COLO668 (cell line): ENCODE results near the gene ZDHHC16.
"Not testable (repeated sequence)": the region's sequence is repeated elsewhere in the genome, so short reads cannot be mapped to it uniquely, and the experiment has no call there.

Experiments
- DNase-seq: peaks from one replicate; lab custom pipeline; 2025; ENCODE audit not compliant: unreplicated experiment; lab: John Stamatoyannopoulos, UW

The ZDHHC16 gene

GRCh38 chr10:97434055-97434454, 11.9 kb upstream of the ZDHHC16 start:
- no peak for DNase-seq

- no peak for DNase-seq
These were observed 11.4 kb upstream of the ZDHHC16 start for GRCh38 chr10:97434557-97434956.

- DNase-seq, result no peak
These were observed 10.8 kb upstream of the ZDHHC16 start for GRCh38 chr10:97435211-97435610.

DNA sequence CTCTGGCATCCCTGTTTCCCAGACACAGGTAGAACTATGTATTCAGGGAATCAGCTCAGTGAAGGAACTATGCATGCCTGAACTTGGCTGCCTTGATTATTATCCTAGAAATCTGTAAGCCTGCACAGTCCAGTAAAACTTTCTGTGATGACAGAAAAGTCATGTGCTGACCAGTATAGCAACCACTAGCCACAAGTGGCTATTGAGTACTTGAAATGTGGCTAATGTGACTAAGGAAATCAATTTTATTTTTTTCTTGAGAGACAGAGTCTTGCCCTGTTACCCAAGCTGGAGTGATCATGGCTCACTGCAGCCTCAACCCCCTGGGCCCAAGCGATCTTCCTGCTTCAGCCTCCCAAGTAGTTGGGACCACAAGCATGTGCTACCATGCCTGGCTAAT, 3.7 kb upstream of the ZDHHC16 start:
- no peak for DNase-seq

DNA sequence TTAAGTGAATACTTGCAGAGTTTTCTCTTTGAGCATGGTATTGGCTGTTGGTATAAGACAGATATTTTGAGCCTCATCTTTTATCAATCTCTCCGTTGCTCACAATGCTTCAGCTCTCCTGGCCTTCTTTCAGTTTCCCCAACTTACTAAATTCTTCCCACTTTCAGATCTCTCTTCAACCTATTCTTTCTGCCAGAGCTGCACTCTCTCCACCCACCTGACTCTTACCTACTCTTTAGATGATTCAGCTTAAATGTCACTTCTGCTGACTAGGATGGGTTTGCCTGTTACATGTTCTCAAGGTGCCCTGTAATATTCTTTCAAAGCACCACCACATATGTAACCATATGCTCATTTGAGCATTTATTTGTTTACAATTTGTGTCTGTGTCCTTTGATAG, 1.8 kb upstream of the ZDHHC16 start:
- no peak for DNase-seq

DNA sequence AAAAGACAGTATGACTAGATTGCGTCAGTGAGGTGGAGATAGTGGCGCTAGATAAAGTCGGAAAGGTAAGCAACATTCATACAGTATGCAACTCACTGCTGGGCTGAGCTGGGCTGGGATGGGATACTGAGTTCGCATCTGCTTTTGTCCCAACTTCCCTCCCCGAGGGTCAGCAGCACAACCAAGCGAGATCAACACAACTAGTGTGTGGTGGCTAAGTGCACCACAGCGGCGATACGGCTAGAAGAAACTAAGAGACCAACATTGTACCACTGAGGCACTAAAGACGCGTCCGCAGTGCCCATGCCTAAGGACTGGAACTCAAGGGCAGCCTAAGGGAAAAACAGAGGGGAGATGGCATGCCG, 636 bp upstream of the ZDHHC16 start:
- DNase-seq, result no peak

DNA sequence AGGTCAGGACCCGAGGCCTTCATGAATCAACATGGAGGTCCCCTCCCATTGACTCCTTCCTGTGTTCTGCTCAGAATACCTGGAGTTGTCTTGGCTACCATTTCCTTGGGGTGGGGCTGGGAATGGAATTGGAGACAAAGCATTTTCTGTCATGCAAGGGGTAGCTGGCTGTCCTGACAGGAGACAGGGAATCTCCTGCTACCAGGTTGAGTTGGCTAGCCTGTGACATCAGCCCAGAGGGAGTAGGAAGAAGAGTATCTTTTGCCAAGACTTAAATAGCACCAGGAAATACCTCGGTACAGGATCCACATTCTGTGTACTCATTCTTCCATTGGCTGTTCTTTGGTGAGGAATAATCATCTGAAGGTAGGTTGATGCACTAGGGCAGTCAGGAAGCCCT, 4.9 kb downstream of the ZDHHC16 start:
- DNase-seq, result no peak

GRCh38 chr10:97451605-97452004, 5.6 kb downstream of the ZDHHC16 start:
- DNase-seq, result no peak

DNA sequence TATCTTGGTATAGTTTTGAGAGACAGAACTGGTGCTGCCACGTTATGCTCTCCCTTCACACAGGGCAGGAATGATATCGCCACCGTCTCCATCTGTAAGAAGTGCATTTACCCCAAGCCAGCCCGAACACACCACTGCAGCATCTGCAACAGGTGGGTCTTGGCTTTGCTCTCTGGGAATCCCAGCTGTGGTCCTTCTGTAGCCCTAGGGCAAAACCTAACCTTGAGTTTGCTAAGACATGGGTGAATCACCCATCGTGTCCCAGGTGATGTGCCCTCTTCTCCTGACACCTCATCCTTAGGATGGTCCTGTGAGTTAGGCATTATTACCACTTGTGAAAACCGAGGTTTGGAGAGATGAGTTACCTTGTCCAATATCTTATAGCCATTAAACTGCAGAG, 6.4 kb downstream of the ZDHHC16 start:
- no peak for DNase-seq

- DNase-seq, result no peak
These were observed 8.5 kb downstream of the ZDHHC16 start for GRCh38 chr10:97454330-97455036.

DNA sequence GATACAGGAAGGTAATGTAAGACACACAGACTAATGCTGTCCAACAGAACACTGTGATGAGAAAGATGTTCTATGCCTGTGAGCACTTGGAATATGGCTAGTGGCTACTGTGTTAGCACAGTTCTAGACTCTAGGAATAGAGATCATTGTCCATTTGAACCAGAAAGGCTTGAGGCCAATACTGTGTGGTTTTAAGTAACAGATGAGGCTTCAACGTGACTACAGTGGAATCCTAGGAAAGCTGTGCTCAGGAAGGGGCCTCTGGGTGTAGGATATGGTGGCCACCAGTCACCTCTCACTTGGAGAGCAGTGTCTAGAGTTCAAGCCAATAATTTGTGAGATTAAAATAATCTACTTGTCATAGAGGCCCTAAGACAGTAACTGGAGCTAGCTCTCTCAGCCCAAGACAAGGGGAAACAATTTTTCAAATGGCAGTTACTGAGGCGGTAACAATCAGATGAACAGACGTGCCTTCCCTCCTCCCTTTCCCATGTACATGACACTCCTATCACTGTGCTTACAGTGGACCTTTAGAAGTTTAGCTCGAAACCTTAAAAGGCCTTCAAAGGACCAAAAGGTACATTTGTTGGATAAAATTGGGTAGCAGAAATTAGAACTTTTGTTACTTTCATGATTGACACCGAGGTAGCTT, 10.2 kb downstream of the ZDHHC16 start:
- DNase-seq, result no peak

DNA sequence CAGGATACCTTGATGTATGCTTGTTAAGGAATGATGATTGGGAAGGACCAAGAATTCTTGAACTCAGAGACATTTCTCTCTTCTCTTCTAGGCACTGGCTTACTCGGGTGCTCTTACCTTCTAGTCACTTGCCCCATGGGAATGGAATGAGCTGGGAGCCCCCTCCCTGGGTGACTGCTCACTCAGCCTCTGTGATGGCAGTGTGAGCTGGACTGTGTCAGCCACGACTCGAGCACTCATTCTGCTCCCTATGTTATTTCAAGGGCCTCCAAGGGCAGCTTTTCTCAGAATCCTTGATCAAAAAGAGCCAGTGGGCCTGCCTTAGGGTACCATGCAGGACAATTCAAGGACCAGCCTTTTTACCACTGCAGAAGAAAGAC, 10.7 kb downstream of the ZDHHC16 start:
- DNase-seq, result no peak

DNA sequence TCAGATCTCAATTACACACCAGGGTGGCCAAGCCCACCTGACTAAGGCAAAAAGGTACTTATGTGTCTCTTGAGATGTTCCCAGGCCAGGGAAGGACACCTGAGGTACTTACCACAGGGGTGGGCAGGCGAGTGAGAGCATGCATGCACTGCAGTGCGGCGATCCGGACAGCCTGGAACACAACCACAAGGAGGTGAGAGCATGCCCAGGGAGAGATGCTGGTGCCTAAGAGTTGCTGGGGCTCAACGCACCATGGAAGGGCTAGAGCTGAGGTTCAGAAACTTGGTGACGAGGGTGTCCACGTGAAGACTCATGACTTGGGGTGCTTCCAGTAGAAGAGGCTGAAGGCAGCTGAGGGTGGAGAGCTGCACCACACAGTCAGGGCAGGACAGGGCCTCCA, 13.1 kb downstream of the ZDHHC16 start:
- no peak for DNase-seq

GRCh38 chr10:97459933-97460332, 14.0 kb downstream of the ZDHHC16 start:
- DNase-seq, result no peak

DNA sequence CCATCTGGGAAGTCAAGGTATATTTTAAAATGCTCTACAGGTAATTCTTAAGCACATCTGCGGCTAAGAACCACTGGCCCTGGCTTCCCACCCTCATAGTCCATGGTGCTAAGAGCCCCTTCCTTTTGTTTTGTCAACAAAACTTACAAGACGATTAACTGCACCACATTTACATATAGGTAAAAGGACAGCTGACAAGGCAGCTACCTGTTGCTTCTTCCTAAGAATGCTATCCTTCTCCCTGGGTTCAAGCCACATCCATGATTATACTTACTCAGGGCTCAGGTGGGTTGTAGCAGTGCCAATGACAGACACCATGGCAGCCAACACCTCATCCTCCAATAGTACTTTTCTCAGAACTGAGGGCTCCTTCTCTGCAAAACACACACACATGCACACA, 16.3 kb downstream of the ZDHHC16 start:
- DNase-seq, result no peak

DNA sequence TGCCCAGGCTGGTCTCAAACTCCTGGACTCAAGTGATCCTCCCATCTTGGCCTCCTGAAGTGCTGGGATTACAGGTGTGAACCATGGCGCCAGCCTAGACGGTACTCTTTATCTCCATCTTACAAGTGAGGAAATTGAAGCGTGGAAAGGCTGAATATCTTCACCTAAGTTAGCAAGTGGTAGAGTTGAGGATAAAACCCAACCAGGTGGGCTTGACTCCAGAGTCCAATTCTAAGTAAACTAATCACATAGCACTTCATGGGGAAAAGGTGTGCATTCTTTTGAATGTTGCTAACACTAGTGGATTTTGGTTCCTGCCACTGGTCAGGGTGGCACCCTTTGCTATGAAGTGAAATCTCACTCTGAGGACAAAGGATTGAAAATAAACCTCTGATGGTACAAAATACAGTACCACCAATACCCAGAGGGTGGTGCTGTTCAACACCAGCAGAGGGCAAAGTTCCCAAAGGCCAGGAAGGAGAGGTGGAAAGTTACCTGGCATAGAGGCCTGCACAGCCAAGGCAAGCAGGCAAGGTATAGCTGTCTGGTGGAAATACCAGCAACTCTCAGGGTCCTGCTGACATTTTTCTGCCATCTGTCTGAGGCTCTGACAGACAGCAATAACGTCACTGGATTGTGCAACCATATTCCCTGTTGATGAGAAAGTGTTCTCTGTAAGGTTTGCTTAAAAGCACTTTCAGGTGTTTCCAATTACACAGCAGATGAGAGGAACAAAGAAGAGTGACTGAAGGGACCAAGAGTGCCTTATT, 17.6 kb downstream of the ZDHHC16 start:
- DNase-seq, result peak; percentile 31

DNA sequence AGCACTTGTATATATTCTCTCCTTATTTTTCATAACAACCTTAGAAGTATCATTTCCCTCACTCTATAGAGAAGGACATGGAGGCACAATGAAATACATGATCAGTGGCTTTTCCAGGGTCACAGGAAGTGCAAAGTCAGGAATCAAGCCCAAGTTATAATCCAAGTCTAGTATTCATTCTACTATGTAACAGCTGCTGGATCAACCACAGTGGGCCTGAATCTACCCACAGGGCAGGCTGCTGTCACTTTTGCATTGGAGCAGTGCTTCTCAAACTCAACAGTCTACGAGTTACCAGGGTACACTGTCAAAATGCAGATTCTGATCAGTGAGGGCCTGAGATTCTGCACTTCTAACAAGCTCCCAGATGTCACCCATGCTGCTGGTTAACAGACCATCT, 18.3 kb downstream of the ZDHHC16 start:
- DNase-seq, result no peak

- no peak for DNase-seq
These were observed 20.0 kb downstream of the ZDHHC16 start for GRCh38 chr10:97465982-97466381.

GRCh38 chr10:97466755-97467154, 20.8 kb downstream of the ZDHHC16 start:
- no peak for DNase-seq

- DNase-seq, result peak; percentile 8
These were observed 22.2 kb downstream of the ZDHHC16 start for GRCh38 chr10:97468162-97468561.

DNA sequence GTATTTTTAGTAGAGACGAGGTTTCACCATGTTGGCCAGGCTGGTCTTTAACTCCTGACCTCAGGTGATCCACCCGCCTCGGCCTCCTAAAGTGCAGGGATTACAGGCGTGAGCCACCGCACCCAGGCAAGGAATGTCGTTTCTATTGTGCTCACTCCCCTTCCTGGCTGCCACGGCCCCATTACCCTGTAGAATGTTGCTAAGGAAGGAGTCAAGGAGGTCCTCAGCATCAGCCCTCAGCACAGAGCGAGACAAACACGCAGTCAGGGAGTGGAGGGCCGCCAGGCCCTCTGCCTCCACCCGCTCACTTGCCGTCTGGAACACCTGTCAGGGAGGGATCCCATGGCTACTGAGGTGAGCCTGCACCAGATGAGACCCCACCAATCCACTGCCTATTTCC, 22.8 kb downstream of the ZDHHC16 start:
- not testable (repeated sequence) for DNase-seq

GRCh38 chr10:97474918-97475317, 28.9 kb downstream of the ZDHHC16 start:
- no peak for DNase-seq
